ENCODE measurements around the gene PBRM1.
A peak's percentile ranks its signal among the peaks of the same experiment; 100 is the strongest.
"Not testable (repeated sequence)": the region's sequence is repeated elsewhere in the genome, so short reads cannot be mapped to it uniquely, and the experiment has no call there.

PBRM1 gene

DNA sequence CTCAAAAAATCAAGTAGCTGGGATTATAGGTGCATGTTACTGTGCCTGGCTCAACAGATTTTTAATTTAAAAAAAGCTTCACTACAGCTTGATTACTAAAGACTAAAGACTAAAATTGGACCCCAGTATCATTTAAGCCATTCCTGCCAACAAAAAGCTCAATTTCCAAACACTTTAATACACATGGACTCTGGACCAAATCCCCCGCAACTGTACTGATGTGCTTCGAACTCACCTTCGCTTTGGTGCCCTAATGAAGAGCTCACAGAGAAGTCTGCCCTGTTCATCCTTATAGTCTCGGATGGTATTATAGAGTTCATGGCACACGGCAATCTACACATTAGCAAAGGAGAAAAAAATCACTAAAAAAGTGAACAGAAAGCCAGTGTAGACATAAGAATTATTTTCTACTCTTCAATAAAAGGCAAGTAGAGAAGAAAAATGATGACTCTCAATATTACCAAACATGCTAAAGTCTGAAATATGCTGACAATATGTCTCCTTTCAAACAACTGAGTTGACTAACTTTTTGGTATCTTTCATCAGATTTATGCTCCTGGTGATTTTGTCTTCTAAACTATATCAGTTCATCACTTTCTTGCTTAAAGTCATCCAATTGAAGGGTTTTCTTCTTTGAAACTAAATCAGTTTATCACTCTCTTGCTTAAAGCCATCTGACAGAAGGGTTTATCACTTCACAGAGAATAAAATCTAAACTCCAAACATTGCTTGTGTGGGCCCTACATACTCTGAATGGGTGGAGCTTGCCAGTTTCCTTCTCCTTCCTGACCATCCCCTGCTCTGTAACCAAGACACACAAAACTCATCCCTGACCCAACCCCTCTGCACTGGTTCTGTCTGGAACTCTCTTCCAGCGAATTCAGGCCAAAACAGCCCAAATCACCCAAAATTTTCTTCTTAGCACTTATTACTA, 7.2 kb downstream of the PBRM1 start:
- in situ Hi-C loops (cut with MboI; ENCODE audit: low pct_unique_long_range_greater_than_20kb, low sequenced_read_pairs, unreplicated experiment) = no loop called here
- TF ChIP-seq CTCF (IDR thresholded peaks at IDR 0.05; ENCODE audit: extremely low read depth, insufficient read depth, missing control alignments) = no peak
- DNase-seq (ENCODE audit: low spot score) = no peak

- DNase-seq (ENCODE audit: low spot score); in situ Hi-C loops (cut with MboI; ENCODE audit: low pct_unique_long_range_greater_than_20kb, low sequenced_read_pairs, unreplicated experiment): not testable (repeated sequence)
Measured at GRCh38 chr3:52676201-52676600, 9.5 kb downstream of the PBRM1 start.

GRCh38 chr3:52671676-52672075, 14.0 kb downstream of the PBRM1 start:
- in situ Hi-C loops (cut with MboI; ENCODE audit: low pct_unique_long_range_greater_than_20kb, low sequenced_read_pairs, unreplicated experiment) = no loop called here
- TF ChIP-seq CTCF (IDR thresholded peaks at IDR 0.05; ENCODE audit: extremely low read depth, insufficient read depth, missing control alignments) = no peak
- DNase-seq (ENCODE audit: low spot score) = no peak

- no peak for TF ChIP-seq CTCF (IDR thresholded peaks at IDR 0.05; ENCODE audit: extremely low read depth, insufficient read depth, missing control alignments)
- in situ Hi-C loops (cut with MboI; ENCODE audit: low pct_unique_long_range_greater_than_20kb, low sequenced_read_pairs, unreplicated experiment) = no loop called here
- peak; percentile 46 for DNase-seq (ENCODE audit: low spot score)
Measured at GRCh38 chr3:52670621-52671521, 14.8 kb downstream of the PBRM1 start.

DNA sequence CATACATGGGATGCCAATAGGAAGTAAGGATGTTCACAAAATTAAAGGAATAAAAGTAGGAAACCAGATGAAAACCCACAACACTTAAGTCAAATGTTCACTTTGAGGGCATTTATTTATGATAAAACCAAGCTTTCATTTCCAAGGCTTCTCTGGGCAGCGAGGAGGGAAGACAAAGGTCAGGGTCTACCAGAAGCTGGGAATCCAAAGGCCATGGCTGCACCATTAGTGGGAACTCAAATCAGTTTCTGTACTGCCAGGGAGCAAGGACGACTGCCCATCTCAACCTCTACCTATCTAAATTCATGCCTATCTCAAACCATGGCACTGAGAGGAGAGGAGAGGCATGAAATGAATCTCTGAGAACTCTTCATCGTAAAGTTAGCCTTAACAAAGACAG, 22.6 kb downstream of the PBRM1 start:
- no peak for TF ChIP-seq CTCF (IDR thresholded peaks at IDR 0.05; ENCODE audit: extremely low read depth, insufficient read depth, missing control alignments)
- no peak for DNase-seq (ENCODE audit: low spot score)
- in situ Hi-C loops (cut with MboI; ENCODE audit: low pct_unique_long_range_greater_than_20kb, low sequenced_read_pairs, unreplicated experiment) = no loop called here

GRCh38 chr3:52660046-52660445, 25.7 kb downstream of the PBRM1 start:
- in situ Hi-C loops (cut with MboI; ENCODE audit: low pct_unique_long_range_greater_than_20kb, low sequenced_read_pairs, unreplicated experiment) = no loop called here
- no peak for TF ChIP-seq CTCF (IDR thresholded peaks at IDR 0.05; ENCODE audit: extremely low read depth, insufficient read depth, missing control alignments)
- no peak for DNase-seq (ENCODE audit: low spot score)

All from GM13977 (cell line).